HG03378 (cell line): Measurements from ENCODE around the gene MISP3.

Experiments used
- ATAC-seq: cut with Tn5 transposase; IDR thresholded peaks from one replicate; pipeline ENCODE4 v1.9.1; 2021; ENCODE audit warnings: mild to moderate bottlenecking, moderate library complexity; ENCODE audit not compliant: unreplicated experiment

MISP3 gene

GRCh38 chr19:14053032-14053431 is 19.6 kb upstream of the MISP3 start:
- no peak for ATAC-seq

GRCh38 chr19:14053500-14053899 is 19.1 kb upstream of the MISP3 start:
- no peak for ATAC-seq

GRCh38 chr19:14054099-14054498 is 18.5 kb upstream of the MISP3 start:
- ATAC-seq, result no peak

- ATAC-seq, result no peak
Observed at GRCh38 chr19:14054721-14055120, 17.9 kb upstream of the MISP3 start.

GRCh38 chr19:14055396-14055795 is 17.2 kb upstream of the MISP3 start:
- ATAC-seq, result no peak

- ATAC-seq, result no peak
Observed at GRCh38 chr19:14056069-14056666, 16.4 kb upstream of the MISP3 start.

- ATAC-seq, result no peak
Observed at GRCh38 chr19:14056741-14057356, 15.7 kb upstream of the MISP3 start.

- ATAC-seq, result no peak
Observed at GRCh38 chr19:14058182-14059092, 14.1 kb upstream of the MISP3 start.

GRCh38 chr19:14059093-14059480 is 13.5 kb upstream of the MISP3 start:
- ATAC-seq, result no peak

GRCh38 chr19:14059652-14060155 is 12.9 kb upstream of the MISP3 start:
- ATAC-seq, result no peak

GRCh38 chr19:14061081-14061749 is 11.4 kb upstream of the MISP3 start:
- no peak for ATAC-seq

- ATAC-seq, result no peak
Observed at GRCh38 chr19:14061751-14062557, 10.6 kb upstream of the MISP3 start, which contains the start of gene PALM3. Gene PALM3, minus strand, starts transcription at chr19:14062076. Its CDS starts 96 bp downstream, at chr19:14061980.

GRCh38 chr19:14062558-14062855 is 10.1 kb upstream of the MISP3 start:
- ATAC-seq, result no peak

- no peak for ATAC-seq
Observed at GRCh38 chr19:14063105-14063504, 9.5 kb upstream of the MISP3 start.

GRCh38 chr19:14066134-14066533 is 6.5 kb upstream of the MISP3 start:
- ATAC-seq, result no peak

- ATAC-seq, result no peak
Observed at GRCh38 chr19:14070268-14071050, 2.1 kb upstream of the MISP3 start.

GRCh38 chr19:14073261-14073924 is 807 bp downstream of the MISP3 start:
- no peak for ATAC-seq

- ATAC-seq, result no peak
Observed at GRCh38 chr19:14073925-14074838, 1.6 kb downstream of the MISP3 start.
